ENCODE measurements around the gene SCFD2. TPM values are rescaled to one million over a fixed set of nuclear protein-coding genes. Genes with fewer than 3 reads are reported as not detected.

Gene SCFD2
- total and polyA plus RNA-seq, 7 donors: 5.8 to 13.3 (median 11.2) TPM

GRCh38 chr4:53118676-53119075 lies 247.2 kb downstream of the SCFD2 start:
- Histone ChIP-seq H3K9me3 (no peaks in the 10 kb centered on the region), H3K27me3 (ENCODE audit: insufficient read depth in 3 of 3, low read length in 2 of 3) (no peaks in the 10 kb centered on the region), H3K4me1 (peaks cover 15% of the 10 kb centered on the region), H3K4me3 (no peak overlapping the region), H3K27ac (no peak overlapping the region), H3K36me3 (ENCODE audit: insufficient read depth in 1 of 2, low read depth in 1 of 2) (no peaks in the 10 kb centered on the region)
- ATAC-seq (no peak), DNase-seq (no peak)
- intact Hi-C loops (cut with DNase I): no loop called here
- TF ChIP-seq CTCF (IDR thresholded peaks at IDR 0.05): no peak
- WGBS, 3 donors: 69 to 78% (median 70%) methylated on average over 3 of the region's 3 CpGs

- Histone ChIP-seq H3K27ac (no peak overlapping the region), H3K4me3 (no peak overlapping the region), H3K9me3 (no peaks in the 10 kb centered on the region), H3K36me3 (ENCODE audit: insufficient read depth in 1 of 2, low read depth in 1 of 2) (no peaks in the 10 kb centered on the region), H3K4me1 (peaks cover 15% of the 10 kb centered on the region), H3K27me3 (ENCODE audit: insufficient read depth in 3 of 3, low read length in 2 of 3) (no peaks in the 10 kb centered on the region)
- no peak for ATAC-seq
- intact Hi-C loops (cut with DNase I): no loop called here
- no peak for DNase-seq
- 67 to 86% (median 84%) methylated on average over 1 of the region's 1 CpG for WGBS, 3 donors
- no peak for TF ChIP-seq CTCF (IDR thresholded peaks at IDR 0.05)
Observed at GRCh38 chr4:53116954-53117353, 248.9 kb downstream of the SCFD2 start.

- Histone ChIP-seq H3K27ac (no peak overlapping the region), H3K4me3 (no peak overlapping the region), H3K9me3 (peaks cover 7% of the 10 kb centered on the region), H3K36me3 (ENCODE audit: insufficient read depth in 1 of 2, low read depth in 1 of 2) (no peaks in the 10 kb centered on the region), H3K4me1 (no peaks in the 10 kb centered on the region), H3K27me3 (ENCODE audit: insufficient read depth in 3 of 3, low read length in 2 of 3) (no peaks in the 10 kb centered on the region)
- DNase-seq (no peak), ATAC-seq (no peak)
- TF ChIP-seq CTCF (IDR thresholded peaks at IDR 0.05): no peak
- WGBS, 3 donors: 41 to 59% (median 44%) methylated on average over 2 of the region's 2 CpGs
- intact Hi-C loops (cut with DNase I): no loop called here
Observed at GRCh38 chr4:53113431-53114225, 252.2 kb downstream of the SCFD2 start.

- 79 to 87% (median 86%) methylated on average over 6 of the region's 6 CpGs for whole genome bisulfite sequencing, 3 donors
- peaks cover 7% of the 10 kb centered on the region for H3K9me3 ChIP-seq
- H3K4me3 ChIP-seq: no peak overlapping the region
- no peaks in the 10 kb centered on the region for H3K36me3 ChIP-seq (ENCODE audit: insufficient read depth in 1 of 2, low read depth in 1 of 2)
- intact Hi-C loops (cut with DNase I): no loop called here
- DNase-seq: no peak
- H3K27me3 ChIP-seq (ENCODE audit: insufficient read depth in 3 of 3, low read length in 2 of 3): no peaks in the 10 kb centered on the region
- H3K27ac ChIP-seq: no peak overlapping the region
- no peaks in the 10 kb centered on the region for H3K4me1 ChIP-seq
- ATAC-seq: no peak
- no peak for TF ChIP-seq CTCF (IDR thresholded peaks at IDR 0.05)
Observed at GRCh38 chr4:53105313-53105712, 260.5 kb downstream of the SCFD2 start.

GRCh38 chr4:53103481-53103880 lies 262.4 kb downstream of the SCFD2 start:
- Histone ChIP-seq H3K9me3 (no peaks in the 10 kb centered on the region), H3K36me3 (ENCODE audit: insufficient read depth in 1 of 2, low read depth in 1 of 2) (no peaks in the 10 kb centered on the region), H3K27me3 (ENCODE audit: insufficient read depth in 3 of 3, low read length in 2 of 3) (no peaks in the 10 kb centered on the region), H3K4me1 (no peaks in the 10 kb centered on the region), H3K4me3 (no peak overlapping the region), H3K27ac (no peak overlapping the region)
- DNase-seq (no peak), ATAC-seq (no peak)
- WGBS, 3 donors: 89 to 92% (median 90%) methylated on average over 1 of the region's 1 CpG
- TF ChIP-seq CTCF (IDR thresholded peaks at IDR 0.05): no peak
- intact Hi-C loops (cut with DNase I): no loop called here
